Activated T-cell treated with anti-CD3 and anti-CD28 coated beads, Interleukin-2, amount 50 U/mL, for 4 hours (primary cell): ENCODE measurements around the gene DHDH. TPM values are rescaled to one million over a fixed set of nuclear protein-coding genes. Genes with fewer than 3 reads are reported as not detected.
"Not testable (repeated sequence)": the region's sequence is repeated elsewhere in the genome, so short reads cannot be mapped to it uniquely, and the experiment has no call there.

Source experiments
- ATAC-seq, 2 donors: fragments of 200-7000 bp; cut with Tn5 transposase; one replicate each; pipeline ENCODE4 v1.10.0; 2021
- DNase-seq: peaks from one replicate; pipeline ENCODE4 v3.0.0-alpha.2; 2020
- H3K27me3 Mint-ChIP-seq: one replicate; pipeline ENCODE4 v1.8.0; 2021; ENCODE audit warnings: low read depth, mixed read lengths
- H3K36me3 Mint-ChIP-seq: one replicate; pipeline ENCODE4 v1.8.0; 2022; ENCODE audit warnings: mixed read lengths; ENCODE audit not compliant: insufficient read depth
- H3K4me1 Mint-ChIP-seq: one replicate; pipeline ENCODE4 v1.8.0; 2021; ENCODE audit warnings: low read depth, mixed read lengths
- H3K4me3 Mint-ChIP-seq: one replicate; pipeline ENCODE4 v1.8.0; 2021; ENCODE audit warnings: mild to moderate bottlenecking, moderate library complexity, mixed read lengths
- H3K9me3 Mint-ChIP-seq: one replicate; pipeline ENCODE4 v1.8.0; 2021; ENCODE audit warnings: mixed read lengths
- total RNA-seq, 3 donors: library from RNA; stranded (reverse); gene quantifications; one replicate each; pipeline ENCODE4 v1.2.1, GENCODE V29; 2021

Gene DHDH
- total RNA-seq, 3 donors from 2014 or later = not detected

DNA sequence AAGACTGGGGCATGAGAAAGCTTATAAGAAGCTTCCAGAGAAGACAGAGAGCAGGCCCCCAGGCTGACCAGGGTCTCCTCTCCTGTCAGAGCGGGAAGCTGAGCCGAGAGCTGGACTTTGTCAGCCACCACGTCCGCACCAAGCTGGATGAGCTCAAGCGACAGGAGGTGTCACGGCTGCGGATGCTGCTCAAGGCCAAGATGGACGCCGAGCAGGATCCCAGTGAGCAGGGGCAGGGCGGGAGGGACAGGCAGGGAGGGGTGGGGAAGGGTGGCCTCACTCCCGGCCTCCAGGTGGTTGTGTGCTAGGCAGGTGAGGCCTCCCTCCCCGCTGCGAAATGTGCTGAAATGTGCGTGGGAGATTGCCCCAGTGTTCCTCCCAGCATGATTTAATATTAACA lies 27.8 kb upstream of the DHDH start:
- ATAC-seq (no peak), DNase-seq (no peak)
- Mint-ChIP-seq H3K36me3 (peaks cover 15% of the 10 kb centered on the region), H3K27me3 (no peaks in the 10 kb centered on the region), H3K9me3 (no peaks in the 10 kb centered on the region), H3K4me3 (no peak overlapping the region), H3K4me1 (peaks cover 12% of the 10 kb centered on the region)

GRCh38 chr19:48906324-48906723 lies 27.2 kb upstream of the DHDH start:
- no peak for DNase-seq
- Mint-ChIP-seq H3K4me3 (no peak overlapping the region), H3K36me3 (peaks cover 15% of the 10 kb centered on the region), H3K9me3 (no peaks in the 10 kb centered on the region), H3K27me3 (no peaks in the 10 kb centered on the region), H3K4me1 (peaks cover 7% of the 10 kb centered on the region)
- no peak for ATAC-seq

DNA sequence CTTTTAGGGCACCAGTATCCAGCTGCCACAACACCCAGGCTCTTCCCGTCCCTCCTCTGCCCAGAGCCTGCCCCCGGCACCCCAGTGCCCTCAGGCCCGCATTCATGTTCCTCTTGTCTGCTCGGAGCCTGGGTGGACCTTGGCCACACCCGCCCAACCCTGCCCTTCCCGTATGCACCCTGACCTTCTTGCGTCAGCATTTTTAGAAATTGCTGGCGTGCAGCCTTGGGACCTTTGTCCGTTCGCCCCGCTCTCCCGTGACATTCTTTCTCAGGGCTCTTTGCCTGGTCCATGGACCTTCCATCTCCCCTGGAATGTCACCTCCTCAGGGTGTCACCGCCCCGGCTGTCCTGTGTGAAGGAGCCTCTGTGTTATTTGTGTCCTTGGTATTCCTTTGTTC lies 25.8 kb upstream of the DHDH start:
- H3K4me1 Mint-ChIP-seq = peaks cover under 1% of the 10 kb centered on the region
- ATAC-seq = no peak
- no peak overlapping the region for H3K4me3 Mint-ChIP-seq
- H3K27me3 Mint-ChIP-seq = no peaks in the 10 kb centered on the region
- DNase-seq = no peak
- H3K36me3 Mint-ChIP-seq = peaks cover 21% of the 10 kb centered on the region
- no peaks in the 10 kb centered on the region for H3K9me3 Mint-ChIP-seq

GRCh38 chr19:48909424-48910077 lies 23.9 kb upstream of the DHDH start:
- H3K4me3 Mint-ChIP-seq, H3K27me3 Mint-ChIP-seq, DNase-seq, ATAC-seq, H3K9me3 Mint-ChIP-seq, H3K4me1 Mint-ChIP-seq: not testable (repeated sequence)
- H3K36me3 Mint-ChIP-seq = peaks cover 33% of the 10 kb centered on the region

- H3K4me3 Mint-ChIP-seq = no peak overlapping the region
- peaks cover 25% of the 10 kb centered on the region for H3K36me3 Mint-ChIP-seq
- ATAC-seq (no peak), DNase-seq (no peak)
- no peaks in the 10 kb centered on the region for H3K4me1 Mint-ChIP-seq
- no peaks in the 10 kb centered on the region for H3K9me3 Mint-ChIP-seq
- H3K27me3 Mint-ChIP-seq = no peaks in the 10 kb centered on the region
Measured at GRCh38 chr19:48910803-48911202, 22.7 kb upstream of the DHDH start.

GRCh38 chr19:48913114-48913889 lies 20.2 kb upstream of the DHDH start:
- no peak for DNase-seq
- peak; percentile 73 to 78 for ATAC-seq
- no peak overlapping the region for H3K4me3 Mint-ChIP-seq

GRCh38 chr19:48914181-48914580 lies 19.3 kb upstream of the DHDH start:
- Mint-ChIP-seq H3K9me3 (no peaks in the 10 kb centered on the region), H3K4me1 (no peaks in the 10 kb centered on the region), H3K27me3 (no peaks in the 10 kb centered on the region), H3K36me3 (peaks cover 26% of the 10 kb centered on the region), H3K4me3 (no peak overlapping the region)
- DNase-seq (no peak), ATAC-seq (no peak)

More at GRCh38 chr19:48913114-48913889, 20.2 kb upstream of the DHDH start:
- Mint-ChIP-seq H3K27me3 (no peaks in the 10 kb centered on the region), H3K4me1 (no peaks in the 10 kb centered on the region), H3K9me3 (no peaks in the 10 kb centered on the region), H3K36me3 (peaks cover 22% of the 10 kb centered on the region)

GRCh38 chr19:48915757-48916156 lies 17.7 kb upstream of the DHDH start:
- ATAC-seq (no peak), DNase-seq (no peak)
- no peaks in the 10 kb centered on the region for H3K9me3 Mint-ChIP-seq
- no peak overlapping the region for H3K4me3 Mint-ChIP-seq
- H3K4me1 Mint-ChIP-seq = no peaks in the 10 kb centered on the region
- H3K27me3 Mint-ChIP-seq = no peaks in the 10 kb centered on the region
- peaks cover 26% of the 10 kb centered on the region for H3K36me3 Mint-ChIP-seq

DNA sequence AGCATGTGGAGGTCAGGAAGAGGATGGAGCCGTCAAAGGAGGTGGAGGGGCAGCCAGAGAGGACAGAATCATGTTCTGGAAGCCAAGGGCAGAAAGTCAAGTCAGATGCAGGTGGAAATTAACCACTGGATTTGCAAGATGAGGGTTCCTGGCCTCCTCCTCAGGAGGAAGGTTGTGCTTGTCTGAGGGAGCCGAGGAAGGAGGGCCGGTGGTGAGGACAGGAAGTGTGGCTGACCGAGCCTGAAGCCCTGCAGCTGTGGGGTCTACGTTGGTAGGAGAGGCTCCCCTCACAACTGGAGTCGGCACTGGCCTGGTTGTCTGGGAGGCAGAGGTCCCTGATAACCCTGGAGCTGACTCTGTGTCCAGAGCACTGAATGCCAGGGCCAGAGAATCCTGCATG lies 15.4 kb upstream of the DHDH start:
- ATAC-seq (no peak), DNase-seq (no peak)

DNA sequence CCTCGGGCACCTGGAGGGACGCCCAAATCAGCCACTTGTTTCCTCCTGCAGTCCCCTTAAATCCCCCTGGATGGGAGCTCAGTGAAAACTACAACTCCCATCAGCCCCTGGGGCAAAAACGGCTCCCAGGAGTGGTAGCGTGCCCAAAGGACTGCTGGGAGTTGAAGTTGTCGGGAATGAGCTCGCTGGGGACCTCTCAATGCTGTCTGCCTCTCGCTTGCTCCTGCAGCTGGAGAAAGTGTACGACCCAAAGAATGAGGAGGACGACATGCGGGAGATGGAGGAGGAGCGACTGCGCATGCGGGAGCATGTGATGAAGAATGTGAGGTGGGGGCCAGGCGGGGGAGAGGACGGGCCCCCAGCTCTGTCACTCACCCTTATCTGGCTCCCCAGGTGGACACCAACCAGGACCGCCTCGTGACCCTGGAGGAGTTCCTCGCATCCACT lies 14.7 kb upstream of the DHDH start:
- Mint-ChIP-seq H3K27me3 (no peaks in the 10 kb centered on the region), H3K4me1 (no peaks in the 10 kb centered on the region), H3K4me3 (no peak overlapping the region), H3K36me3 (peaks cover 20% of the 10 kb centered on the region), H3K9me3 (no peaks in the 10 kb centered on the region)
- no peak for DNase-seq
- peak; percentile 70 to 75 for ATAC-seq

More for the DNA sequence above, 15.4 kb upstream of the DHDH start:
- H3K4me3 Mint-ChIP-seq = no peak overlapping the region
- H3K27me3 Mint-ChIP-seq = no peaks in the 10 kb centered on the region
- peaks cover 20% of the 10 kb centered on the region for H3K36me3 Mint-ChIP-seq
- H3K4me1 Mint-ChIP-seq = no peaks in the 10 kb centered on the region
- H3K9me3 Mint-ChIP-seq = no peaks in the 10 kb centered on the region

DNA sequence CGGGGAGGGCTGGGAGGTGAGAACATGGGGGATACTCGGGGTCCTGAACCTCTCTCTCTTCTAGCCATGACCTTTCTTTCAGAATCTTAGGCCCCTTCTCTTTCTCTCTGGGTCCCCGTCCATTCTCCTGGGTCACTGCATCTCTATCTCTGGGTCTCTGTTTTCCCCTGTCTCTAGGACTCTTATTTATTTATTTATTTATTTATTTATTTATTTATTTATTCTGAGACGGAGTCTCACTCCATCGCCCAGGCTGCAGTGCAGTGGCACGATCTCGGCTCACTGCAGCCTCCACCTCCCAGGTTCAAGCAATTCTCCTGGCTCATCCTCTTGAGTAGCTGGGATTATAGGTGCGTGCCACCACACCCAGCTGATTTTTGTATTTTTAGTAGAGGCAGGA lies 14.2 kb upstream of the DHDH start:
- not testable (repeated sequence) for H3K4me1 Mint-ChIP-seq, ATAC-seq, H3K9me3 Mint-ChIP-seq, DNase-seq, H3K27me3 Mint-ChIP-seq, H3K4me3 Mint-ChIP-seq
- H3K36me3 Mint-ChIP-seq = peaks cover 17% of the 10 kb centered on the region

GRCh38 chr19:48920949-48921348 lies 12.6 kb upstream of the DHDH start:
- ATAC-seq = no peak
- Mint-ChIP-seq H3K36me3 (peaks cover 14% of the 10 kb centered on the region), H3K4me3 (no peak overlapping the region), H3K9me3 (no peaks in the 10 kb centered on the region), H3K27me3 (no peaks in the 10 kb centered on the region), H3K4me1 (no peaks in the 10 kb centered on the region)
- DNase-seq = no peak

- H3K9me3 Mint-ChIP-seq = no peaks in the 10 kb centered on the region
- H3K4me1 Mint-ChIP-seq = peaks cover 1% of the 10 kb centered on the region
- ATAC-seq (no peak), DNase-seq (no peak)
- peaks cover 14% of the 10 kb centered on the region for H3K36me3 Mint-ChIP-seq
- no peaks in the 10 kb centered on the region for H3K27me3 Mint-ChIP-seq
- H3K4me3 Mint-ChIP-seq = no peak overlapping the region
Measured at GRCh38 chr19:48921721-48922500, 11.6 kb upstream of the DHDH start.
